SKM-1 treated with dmso at 0.1 percent for 144 hours (cell line): Measurements from ENCODE around the gene DHX34.
"Not testable (repeated sequence)": the region's sequence is repeated elsewhere in the genome, so short reads cannot be mapped to it uniquely, and the experiment has no call there.

Experiments used
- DNase-seq: peaks from one replicate; lab custom pipeline; 2025; ENCODE audit not compliant: unreplicated experiment; lab: John Stamatoyannopoulos, UW

DHX34 gene

GRCh38 chr19:47388721-47389120 is 39.6 kb downstream of the DHX34 start:
- DNase-seq: not testable (repeated sequence)

GRCh38 chr19:47389150-47389556 is 40.0 kb downstream of the DHX34 start:
- DNase-seq: peak; percentile 60

GRCh38 chr19:47390533-47391488 is 41.7 kb downstream of the DHX34 start:
- DNase-seq: no peak

GRCh38 chr19:47391510-47392223 is 42.6 kb downstream of the DHX34 start:
- peak; percentile 41 for DNase-seq

GRCh38 chr19:47398707-47399597 is 49.8 kb downstream of the DHX34 start:
- no peak for DNase-seq

GRCh38 chr19:47402504-47402903 is 53.4 kb downstream of the DHX34 start:
- DNase-seq: no peak

- DNase-seq: no peak
These were observed 55.5 kb downstream of the DHX34 start for GRCh38 chr19:47404334-47405196.

- DNase-seq: no peak
These were observed 56.1 kb downstream of the DHX34 start for GRCh38 chr19:47405197-47405550.

GRCh38 chr19:47405854-47406417 is 56.8 kb downstream of the DHX34 start:
- no peak for DNase-seq

GRCh38 chr19:47406711-47407416 is 57.7 kb downstream of the DHX34 start:
- DNase-seq: no peak

GRCh38 chr19:47407417-47407774 is 58.3 kb downstream of the DHX34 start:
- DNase-seq: no peak

- DNase-seq: no peak
These were observed 59.2 kb downstream of the DHX34 start for GRCh38 chr19:47408156-47408938.

GRCh38 chr19:47411101-47411500 is 62.0 kb downstream of the DHX34 start:
- no peak for DNase-seq

GRCh38 chr19:47411696-47412095 is 62.6 kb downstream of the DHX34 start:
- not testable (repeated sequence) for DNase-seq

- no peak for DNase-seq
These were observed 64.8 kb downstream of the DHX34 start for GRCh38 chr19:47413941-47414340.

- DNase-seq: no peak
These were observed 65.4 kb downstream of the DHX34 start for GRCh38 chr19:47414469-47414868.

- DNase-seq: no peak
These were observed 67.0 kb downstream of the DHX34 start for GRCh38 chr19:47415953-47416642.

GRCh38 chr19:47416643-47416985 is 67.5 kb downstream of the DHX34 start:
- DNase-seq: no peak
